Esophagus squamous epithelium (tissue), 5 donors: ENCODE results near the gene CD160. TPM values are rescaled to one million over a fixed set of nuclear protein-coding genes. Genes with fewer than 3 reads are reported as not detected.

Experiments
- DNase-seq: peaks from one replicate; lab custom pipeline; 2025; lab: John Stamatoyannopoulos, UW
- H3K27ac ChIP-seq, 4 donors: fragments of 200-600 bp; sonication (generic); one replicate each; pipeline ENCODE4 v1.5.1; 2016 to 2019; ENCODE audit warnings: mild to moderate bottlenecking in 1 of 4
- H3K27me3 ChIP-seq, 4 donors: fragments of 200-600 bp; sonication (generic); 1 replicate in 3 of 4; 2 replicates in 1 of 4; pipeline versions ENCODE4 v1.5.1 to v1.6.0; 2017 to 2021; ENCODE audit warnings: antibody characterized with exemption in 1 of 4
- H3K36me3 ChIP-seq, 3 donors: fragments of 200-600 bp; sonication (generic); one replicate each; pipeline ENCODE4 v1.5.1; 2016 to 2019
- H3K4me1 ChIP-seq, 3 donors: fragments of 200-600 bp; sonication (generic); one replicate each; pipeline ENCODE4 v1.5.1; 2017 to 2019
- H3K4me3 ChIP-seq, 4 donors: fragments of 200-600 bp; sonication (generic); 1 replicate in 3 of 4; 2 replicates in 1 of 4; pipeline ENCODE4 v1.5.1; 2016 to 2019; ENCODE audit warnings: mild to moderate bottlenecking in 2 of 4, moderate library complexity in 1 of 4
- H3K9me3 ChIP-seq, 3 donors: fragments of 200-600 bp; sonication (generic); one replicate each; pipeline ENCODE4 v1.5.1; 2016 to 2019
- CTCF ChIP-seq, 6 experiments: fragments of 450-650 bp in 4 of 6; fragments of 200-600 bp in 2 of 6; sonication (generic) in 2 of 6; IDR thresholded peaks; one replicate each; pipeline ENCODE4 v1.5.1; 2016 to 2019; ENCODE audit warnings: antibody characterized with exemption in 6 of 6, mild to moderate bottlenecking in 4 of 6, moderate library complexity in 4 of 6
- POLR2A ChIP-seq, 4 donors: fragments of 450-650 bp; IDR thresholded peaks; one replicate each; pipeline ENCODE4 v1.6.1; 2017; ENCODE audit warnings: antibody characterized with exemption in 4 of 4, mild to moderate bottlenecking in 4 of 4, moderate library complexity in 3 of 4
- WGBS, 2 donors: methylation state at CpG; one replicate each; pipeline ENCODE4 v1.1.5; 2018; 5-methylcytosine and 5-hydroxymethylcytosine counted together
- intact Hi-C: fragments of 100-400 bp; cut with DNase I; formaldehyde crosslinking; loops from one replicate; pipeline ENCODE4 v1.15.0; 2022
- total RNA-seq, 4 donors: library from RNA; depleted of rRNA; stranded (reverse); fragments of >200 nt; gene quantifications; one replicate each; pipeline ENCODE4 v1.1.0, GENCODE V29; 2016
- donor health status: DM: yes; HTN: yes; CAD: no.

The CD160 gene
- total RNA-seq, 4 donors from 2014 or later, result not detected

GRCh38 chr1:145689922-145690321 lies 29.4 kb upstream of the CD160 start:
- Histone ChIP-seq H3K4me1 (peaks cover 0 to 20% (median 6%) of the 10 kb centered on the region in 3 donors), H3K4me3 (no peak overlapping the region), H3K27me3 (no peaks in the 10 kb centered on the region), H3K36me3 (no peaks in the 10 kb centered on the region), H3K9me3 (no peaks in the 10 kb centered on the region), H3K27ac (no peak overlapping the region)
- DNase-seq, result no peak
- WGBS, 2 donors, result 87 to 93% methylated on average over 6 of the region's 6 CpGs
- TF ChIP-seq CTCF (IDR thresholded peaks at IDR 0.05), result no peak
- no peak for TF ChIP-seq POLR2A (IDR thresholded peaks at IDR 0.05)
- intact Hi-C loops, result no loop called here

- H3K27ac ChIP-seq, result peak overlapping the region; percentile 16 to 34 (median 28)
- TF ChIP-seq POLR2A (IDR thresholded peaks at IDR 0.05) (no peak), CTCF (IDR thresholded peaks at IDR 0.05) (no peak)
Measured at GRCh38 chr1:145690587-145691558, 28.4 kb upstream of the CD160 start.

DNA sequence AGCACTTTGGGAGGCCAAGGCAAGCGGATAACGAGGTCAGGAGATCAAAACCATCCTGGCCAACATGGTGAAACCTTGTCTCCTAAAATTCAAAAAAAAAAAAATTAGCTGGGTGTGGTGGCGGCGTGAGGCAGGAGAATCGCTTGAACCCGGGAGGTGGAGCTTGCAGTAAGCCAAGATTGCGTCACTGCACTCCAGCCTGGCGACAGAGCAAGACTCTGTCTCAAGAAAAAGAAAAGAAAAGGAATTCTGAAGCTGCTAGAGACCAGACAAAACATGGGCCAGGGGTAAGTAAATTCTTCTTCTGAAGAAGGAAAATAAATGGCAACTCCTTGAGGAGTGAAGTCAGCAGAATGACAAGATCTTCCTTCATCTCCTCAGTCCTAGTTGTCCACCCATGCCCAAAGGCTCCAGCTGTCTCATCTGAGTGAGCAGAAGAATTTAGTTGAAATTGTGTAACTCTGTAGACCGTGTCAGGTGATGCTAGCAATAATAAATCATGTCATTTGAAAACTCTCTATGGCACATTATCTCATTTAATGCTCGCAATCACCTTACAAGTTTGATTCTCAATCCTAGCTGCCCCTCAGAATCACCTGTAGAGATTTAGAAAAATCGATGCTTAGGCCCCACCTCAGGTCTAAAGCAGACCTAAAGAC lies 26.4 kb upstream of the CD160 start:
- Histone ChIP-seq H3K9me3 (no peaks in the 10 kb centered on the region), H3K4me1 (peaks cover 0 to 20% (median 6%) of the 10 kb centered on the region in 3 donors), H3K36me3 (no peaks in the 10 kb centered on the region), H3K27ac (no peak overlapping the region), H3K4me3 (no peak overlapping the region), H3K27me3 (no peaks in the 10 kb centered on the region)
- TF ChIP-seq POLR2A (IDR thresholded peaks at IDR 0.05) (no peak), CTCF (IDR thresholded peaks at IDR 0.05) (no peak)
- intact Hi-C loops, result no loop called here
- 82 to 83% methylated on average over 11 of the region's 11 CpGs for WGBS, 2 donors
- DNase-seq, result no peak

More at GRCh38 chr1:145690587-145691558, 28.4 kb upstream of the CD160 start:
- H3K27me3 ChIP-seq, result no peaks in the 10 kb centered on the region
- whole genome bisulfite sequencing, 2 donors, result 25 to 38% methylated on average over 4 to 5 of the region's 5 CpGs
- H3K4me1 ChIP-seq, result peaks cover 0 to 20% (median 6%) of the 10 kb centered on the region in 3 donors
- no peak for DNase-seq
- no peaks in the 10 kb centered on the region for H3K9me3 ChIP-seq
- intact Hi-C loops, result no loop called here
- no peaks in the 10 kb centered on the region for H3K36me3 ChIP-seq
- H3K4me3 ChIP-seq, result no peak overlapping the region

- Histone ChIP-seq H3K27me3 (no peaks in the 10 kb centered on the region), H3K36me3 (no peaks in the 10 kb centered on the region), H3K27ac (no peak overlapping the region), H3K9me3 (no peaks in the 10 kb centered on the region), H3K4me3 (no peak overlapping the region), H3K4me1 (peaks cover 0 to 5% (median 2%) of the 10 kb centered on the region in 3 donors)
- DNase-seq, result no peak
- 83 to 87% methylated on average over 5 of the region's 5 CpGs for WGBS, 2 donors
- TF ChIP-seq POLR2A (IDR thresholded peaks at IDR 0.05) (no peak), CTCF (IDR thresholded peaks at IDR 0.05) (no peak)
- intact Hi-C loops, result no loop called here
Measured at GRCh38 chr1:145695821-145696629, 23.3 kb upstream of the CD160 start.
